ENCODE data around the gene RNF222.

RNF222 gene

GRCh38 chr17:8397636-8398035 is at the start of gene RNF222:
RNF222 (minus strand) TSS chr17:8397827; CDS start chr17:8393461, 4,366 bp downstream.
- no peak for DNase-seq (ENCODE audit: low read depth)

GRCh38 chr17:8445536-8445935 is 47.9 kb upstream of the RNF222 start:
- DNase-seq (ENCODE audit: low read depth): no peak

GRCh38 chr17:8444494-8444893 is 46.9 kb upstream of the RNF222 start:
- no peak for DNase-seq (ENCODE audit: low read depth)

GRCh38 chr17:8443756-8444155 is 46.1 kb upstream of the RNF222 start:
- DNase-seq (ENCODE audit: low read depth): no peak

GRCh38 chr17:8442310-8442709 is 44.7 kb upstream of the RNF222 start:
- DNase-seq (ENCODE audit: low read depth): no peak

DNA sequence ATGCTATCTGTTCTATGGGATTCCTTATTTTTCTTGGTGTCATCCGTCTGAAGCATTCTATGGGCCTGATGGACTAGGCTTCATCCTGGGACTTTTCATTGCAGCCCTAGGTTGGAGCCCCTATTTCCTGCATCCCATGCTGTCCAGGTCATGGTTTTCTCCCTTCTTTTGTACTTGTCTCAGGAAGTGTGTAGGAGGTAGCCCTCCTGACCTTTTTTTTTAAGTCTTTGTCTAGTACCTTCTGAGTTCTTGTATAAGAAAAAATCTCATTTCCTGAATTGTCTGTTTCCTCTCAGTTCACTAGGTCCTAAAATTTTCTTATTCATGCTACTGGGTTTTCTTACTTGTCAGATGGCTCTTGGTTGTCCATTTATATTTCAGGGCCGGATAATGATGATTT is 44.1 kb upstream of the RNF222 start:
- no peak for DNase-seq (ENCODE audit: low read depth)

DNA sequence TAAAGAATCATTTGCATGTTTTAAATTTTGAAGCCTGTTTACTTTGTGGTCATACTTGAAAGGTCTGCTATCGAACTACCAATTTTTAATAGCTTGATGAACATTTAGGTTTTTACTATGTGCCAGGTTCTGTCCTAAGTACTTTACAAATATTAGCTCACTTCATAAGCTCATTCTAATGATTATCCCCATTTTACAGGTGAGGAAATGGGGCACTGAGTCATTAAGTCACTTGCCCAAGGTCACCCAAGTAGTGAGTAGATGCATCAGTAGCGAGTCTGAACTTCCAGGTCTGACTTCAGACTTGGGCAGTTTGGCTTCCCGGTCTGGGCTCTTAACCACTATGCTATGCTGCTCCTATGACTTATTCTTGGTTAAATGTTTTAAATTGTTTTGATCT is 42.1 kb upstream of the RNF222 start:
- no peak for DNase-seq (ENCODE audit: low read depth)

DNA sequence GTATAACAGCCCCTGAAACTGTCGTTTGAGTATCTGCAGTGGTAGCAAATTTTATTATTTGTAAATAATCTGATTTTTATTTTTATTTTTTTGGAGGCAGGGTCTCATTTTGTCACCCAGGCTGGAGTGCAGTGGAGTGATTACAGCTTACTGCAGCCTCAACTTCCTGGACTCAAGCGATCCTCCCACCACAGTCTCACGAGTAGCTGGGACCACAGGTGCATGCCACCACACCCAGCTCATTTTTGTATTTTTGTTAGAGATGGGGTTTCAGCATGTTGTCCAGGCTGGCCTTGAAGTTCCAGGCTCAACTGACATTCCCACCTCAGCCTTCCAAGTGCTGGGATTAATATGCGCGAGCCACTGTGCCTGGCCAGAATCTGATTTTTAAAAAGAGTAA is 40.8 kb upstream of the RNF222 start:
- no peak for DNase-seq (ENCODE audit: low read depth)

DNA sequence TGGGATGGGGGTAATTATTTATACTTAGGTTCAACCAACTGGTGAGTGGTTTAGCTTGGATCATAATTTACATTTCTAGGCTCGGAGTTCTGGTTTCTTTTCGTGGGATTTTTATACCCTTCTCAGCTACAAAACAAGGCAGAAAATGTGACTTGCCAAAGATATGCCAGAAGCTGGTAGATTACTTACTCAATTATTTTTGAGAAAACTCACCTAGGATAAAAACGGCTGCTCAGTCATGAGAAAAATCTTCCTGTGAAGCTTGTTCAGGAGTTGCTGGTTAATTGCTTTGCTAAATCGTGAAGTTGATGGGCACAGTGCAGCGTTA is 39.2 kb upstream of the RNF222 start:
- DNase-seq (ENCODE audit: low read depth): no peak

DNA sequence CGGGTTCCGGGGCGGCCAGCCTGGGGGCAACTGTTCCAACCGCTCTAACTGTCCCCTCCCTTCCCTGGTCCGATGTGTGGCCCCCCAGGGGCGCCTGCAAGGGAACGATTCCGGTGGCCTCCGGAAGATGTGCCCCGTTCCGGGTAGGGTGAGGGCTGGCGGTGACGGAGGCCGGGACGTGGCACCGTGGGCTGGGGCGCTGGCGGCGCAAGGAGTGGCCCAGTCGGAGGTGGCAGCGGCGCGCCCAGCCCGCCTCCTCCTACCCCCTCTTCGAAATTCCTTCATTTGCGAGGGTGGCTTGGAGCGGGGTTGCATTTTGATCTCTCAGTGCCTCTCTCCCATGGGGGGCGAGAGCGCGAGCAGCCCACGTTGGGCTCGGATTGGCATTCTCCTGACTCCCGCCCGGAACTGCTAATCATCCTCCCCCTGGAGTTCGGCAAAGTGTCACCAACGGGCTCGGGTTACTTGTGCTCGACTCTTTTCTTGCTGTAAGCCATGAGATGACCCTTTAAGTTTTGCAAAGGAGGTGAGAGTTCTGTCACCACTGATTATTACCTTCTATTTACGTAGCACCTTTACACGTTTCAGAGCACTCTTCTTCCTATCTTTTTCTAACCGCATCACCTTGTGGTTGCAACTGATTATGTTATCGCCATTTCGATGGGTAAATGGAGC is 38.7 kb upstream of the RNF222 start:
- peak; percentile 10 for DNase-seq (ENCODE audit: low read depth)

DNA sequence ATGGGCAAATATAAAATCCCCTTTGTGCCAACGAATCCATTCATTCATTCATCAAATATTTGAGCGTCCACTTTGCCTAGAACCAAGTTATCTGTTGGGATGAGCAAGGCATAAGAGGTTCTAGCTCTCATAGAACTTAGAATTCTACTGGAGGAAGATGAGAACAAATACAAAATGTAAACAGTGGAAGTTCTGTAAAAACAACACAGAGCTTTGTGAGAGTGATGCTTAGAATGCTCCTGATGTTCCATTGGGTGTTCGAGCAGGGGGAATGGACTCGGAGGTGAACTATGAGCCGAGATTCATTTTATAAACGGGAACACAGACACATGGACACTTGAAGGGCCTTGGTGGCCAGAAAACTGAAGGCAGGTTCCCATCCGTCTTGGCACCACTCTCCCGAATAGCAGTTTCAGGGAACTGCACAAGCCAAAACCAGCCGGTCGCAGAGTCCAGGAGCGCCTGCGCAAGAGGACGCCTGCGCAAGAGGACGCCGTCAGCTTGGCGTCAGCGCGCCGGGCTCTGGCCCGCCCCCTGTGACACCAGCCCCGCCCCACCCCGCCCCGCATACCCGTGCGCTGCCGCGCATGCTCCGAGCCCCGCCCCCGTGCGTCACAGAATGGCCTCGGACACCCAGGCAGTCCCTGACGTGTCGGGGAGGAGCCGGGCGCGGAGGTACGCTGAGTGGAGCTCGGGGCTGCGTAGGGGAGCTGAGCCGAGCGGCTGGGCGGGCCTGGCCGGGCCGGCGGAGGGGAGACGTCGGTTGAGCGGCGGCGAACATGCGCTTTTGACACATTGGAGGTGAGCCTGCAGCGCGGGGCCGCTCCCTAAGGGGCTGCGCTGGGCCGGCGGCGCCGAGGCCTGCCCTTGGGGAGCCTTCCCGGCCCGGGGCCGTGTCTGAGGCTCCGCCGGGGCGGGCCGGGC is 37.9 kb upstream of the RNF222 start, which contains the start of gene NDEL1:
Gene NDEL1 (plus strand): TSS at position 640 of the 924 bp plus-strand sequence. CDS start 8,388 bp downstream, outside the sequence.
- DNase-seq (ENCODE audit: low read depth): peak; percentile 97

- peak; percentile 33 for DNase-seq (ENCODE audit: low read depth)
Observed at GRCh38 chr17:8430966-8431365, 33.3 kb upstream of the RNF222 start.

DNA sequence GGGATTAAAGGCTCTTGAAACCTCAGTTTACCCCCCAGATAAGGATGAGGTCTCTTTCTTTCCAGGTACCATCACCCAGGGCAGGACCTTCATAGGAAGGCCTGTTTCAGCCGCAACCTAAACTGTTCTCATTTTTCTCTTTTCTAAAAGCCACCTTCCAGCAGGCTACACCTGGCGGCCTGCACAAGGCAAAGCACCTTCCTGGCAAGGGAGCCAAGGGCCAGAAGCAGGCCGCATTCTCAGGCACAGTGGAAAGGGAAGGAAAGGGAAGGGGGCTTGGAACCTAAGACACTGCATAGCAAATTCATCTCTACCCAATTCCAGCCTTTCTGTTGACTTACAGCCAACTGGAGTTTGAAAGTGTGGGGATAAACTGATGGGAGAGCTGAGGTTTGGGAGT is 29.2 kb upstream of the RNF222 start:
- no peak for DNase-seq (ENCODE audit: low read depth)

GRCh38 chr17:8426094-8426720 is 28.6 kb upstream of the RNF222 start:
- no peak for DNase-seq (ENCODE audit: low read depth)

DNA sequence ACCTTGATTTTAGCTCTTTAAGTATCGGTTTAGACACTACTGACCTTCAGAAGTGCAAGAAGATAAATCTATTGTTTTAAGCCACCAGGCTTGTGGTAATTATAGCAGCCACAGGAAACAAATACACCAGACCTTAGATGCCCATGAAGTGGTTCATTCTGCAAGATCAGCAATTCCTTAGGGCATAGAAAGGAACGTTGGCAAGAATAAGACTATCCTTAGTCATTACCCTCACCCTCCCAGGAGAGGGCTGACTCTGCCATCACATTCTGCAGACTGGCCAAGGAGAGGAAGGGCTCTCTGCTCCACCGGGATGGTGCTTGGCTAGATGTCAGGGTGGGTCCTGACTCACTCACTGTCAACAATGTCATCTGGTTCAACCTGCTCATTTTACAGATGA is 23.9 kb upstream of the RNF222 start:
- no peak for DNase-seq (ENCODE audit: low read depth)

- no peak for DNase-seq (ENCODE audit: low read depth)
Observed at GRCh38 chr17:8420041-8420934, 22.7 kb upstream of the RNF222 start.

DNA sequence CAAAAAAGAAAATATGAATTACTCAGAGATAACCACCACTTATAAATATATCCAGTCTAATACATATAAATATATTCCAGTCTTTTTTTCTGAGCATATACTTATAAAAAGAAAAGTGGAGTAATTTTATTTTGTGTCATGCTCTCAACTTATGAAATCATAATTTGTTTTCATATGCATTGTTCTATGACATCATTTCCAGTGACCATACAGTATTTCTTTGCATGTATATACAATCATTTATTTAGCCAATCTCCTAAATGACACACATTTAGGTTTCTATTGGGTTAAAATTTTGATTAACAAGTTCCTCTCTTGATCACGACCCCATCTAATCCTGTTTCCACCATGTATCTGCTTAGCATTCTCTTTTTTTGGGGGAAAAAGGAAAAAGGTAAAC is 21.7 kb upstream of the RNF222 start:
- DNase-seq (ENCODE audit: low read depth): no peak

- DNase-seq (ENCODE audit: low read depth): no peak
Observed at GRCh38 chr17:8418471-8418870, 20.8 kb upstream of the RNF222 start.

- no peak for DNase-seq (ENCODE audit: low read depth)
Observed at GRCh38 chr17:8417806-8418205, 20.2 kb upstream of the RNF222 start.

DNA sequence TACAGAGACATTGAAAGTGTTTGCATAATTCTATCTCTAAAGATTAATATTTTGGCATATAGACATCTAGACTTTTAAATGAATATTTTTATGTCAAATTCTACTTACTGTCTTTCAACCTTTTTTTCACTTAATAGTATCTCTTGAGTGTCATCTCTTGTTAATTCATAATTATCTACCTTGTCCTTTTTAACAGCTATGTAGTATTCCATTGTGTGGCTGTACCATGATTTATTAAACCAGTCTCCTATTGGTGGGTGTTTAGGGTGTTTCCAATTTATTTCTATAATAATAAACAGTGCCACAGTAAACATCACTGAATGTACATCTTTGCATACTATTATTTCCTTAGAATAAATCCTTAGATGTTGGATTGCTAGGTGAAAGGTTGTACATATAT is 16.3 kb upstream of the RNF222 start:
- no peak for DNase-seq (ENCODE audit: low read depth)

DNA sequence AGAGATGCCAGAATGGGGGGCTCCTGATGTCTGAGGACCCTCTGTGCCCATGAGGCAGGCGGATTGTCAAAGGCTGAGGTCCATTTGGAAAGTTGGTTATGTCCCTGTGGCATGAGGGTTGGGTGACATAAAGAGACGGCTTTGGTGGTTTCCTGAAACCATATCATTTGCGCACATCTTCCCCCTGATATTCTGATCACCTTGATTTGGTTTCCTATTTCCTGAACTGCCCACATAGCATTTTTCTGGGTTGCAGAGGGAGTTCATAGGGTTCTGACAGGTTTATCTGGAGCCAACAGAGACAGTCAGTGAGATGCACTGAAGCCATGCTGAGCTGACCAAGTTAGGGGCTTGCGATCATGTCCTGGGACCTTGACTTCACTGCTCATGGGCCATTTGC is 15.7 kb upstream of the RNF222 start:
- DNase-seq (ENCODE audit: low read depth): no peak

GRCh38 chr17:8412089-8412488 is 14.5 kb upstream of the RNF222 start:
- DNase-seq (ENCODE audit: low read depth): no peak

Measured in fibroblast of the conjunctiva (primary cell).